ENCODE measurements around the gene SND1.
A peak's percentile ranks its signal among the peaks of the same experiment; 100 is the strongest.
"Not testable (repeated sequence)": the region's sequence is repeated elsewhere in the genome, so short reads cannot be mapped to it uniquely, and the experiment has no call there.

SND1 gene

GRCh38 chr7:127895814-127896280, 243.9 kb downstream of the SND1 start:
- no peak for DNase-seq

DNA sequence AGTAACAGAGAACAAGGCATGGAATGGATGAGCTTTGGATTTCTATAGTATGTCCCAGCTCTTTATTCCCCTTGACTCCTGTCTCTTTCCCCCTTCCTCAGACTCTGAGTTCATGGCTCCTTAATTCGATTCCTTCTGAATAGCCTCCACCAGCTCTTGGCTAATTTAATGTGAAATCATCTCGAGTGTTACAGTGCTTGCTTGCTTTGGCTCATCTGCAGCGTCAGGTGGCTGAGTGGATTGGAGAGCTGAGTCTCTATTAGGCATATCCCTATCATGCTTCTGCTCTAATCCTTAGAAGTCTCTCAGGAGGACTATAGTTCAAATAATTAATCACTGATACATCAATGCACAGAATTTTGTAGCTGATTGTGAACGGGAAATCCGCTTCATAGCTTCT, 244.7 kb downstream of the SND1 start:
- no peak for DNase-seq

GRCh38 chr7:127897704-127898454, 245.9 kb downstream of the SND1 start:
- no peak for DNase-seq

- DNase-seq = no peak
These were observed 247.4 kb downstream of the SND1 start for GRCh38 chr7:127899411-127899810.

DNA sequence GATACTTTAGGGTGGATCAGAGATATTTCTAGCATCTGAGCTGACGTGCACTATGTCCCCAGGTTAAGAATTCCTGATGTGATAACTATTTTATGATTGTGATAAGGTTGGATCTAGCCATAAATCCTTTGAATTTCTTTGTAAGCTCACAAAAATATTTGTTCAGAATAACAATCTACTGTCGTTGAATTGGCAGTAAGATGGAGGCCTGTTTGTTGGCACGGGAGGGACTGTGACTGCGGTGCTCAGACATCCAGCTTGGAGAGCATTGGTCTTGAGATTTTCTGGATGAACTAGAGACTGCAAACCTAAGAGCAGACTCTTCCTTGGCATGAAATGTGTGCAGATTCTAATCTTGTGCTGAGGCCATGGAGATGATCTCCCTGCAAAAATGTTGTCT, 248.1 kb downstream of the SND1 start:
- no peak for DNase-seq

GRCh38 chr7:127900732-127901685, 249.0 kb downstream of the SND1 start:
- peak; percentile 68 for DNase-seq

DNA sequence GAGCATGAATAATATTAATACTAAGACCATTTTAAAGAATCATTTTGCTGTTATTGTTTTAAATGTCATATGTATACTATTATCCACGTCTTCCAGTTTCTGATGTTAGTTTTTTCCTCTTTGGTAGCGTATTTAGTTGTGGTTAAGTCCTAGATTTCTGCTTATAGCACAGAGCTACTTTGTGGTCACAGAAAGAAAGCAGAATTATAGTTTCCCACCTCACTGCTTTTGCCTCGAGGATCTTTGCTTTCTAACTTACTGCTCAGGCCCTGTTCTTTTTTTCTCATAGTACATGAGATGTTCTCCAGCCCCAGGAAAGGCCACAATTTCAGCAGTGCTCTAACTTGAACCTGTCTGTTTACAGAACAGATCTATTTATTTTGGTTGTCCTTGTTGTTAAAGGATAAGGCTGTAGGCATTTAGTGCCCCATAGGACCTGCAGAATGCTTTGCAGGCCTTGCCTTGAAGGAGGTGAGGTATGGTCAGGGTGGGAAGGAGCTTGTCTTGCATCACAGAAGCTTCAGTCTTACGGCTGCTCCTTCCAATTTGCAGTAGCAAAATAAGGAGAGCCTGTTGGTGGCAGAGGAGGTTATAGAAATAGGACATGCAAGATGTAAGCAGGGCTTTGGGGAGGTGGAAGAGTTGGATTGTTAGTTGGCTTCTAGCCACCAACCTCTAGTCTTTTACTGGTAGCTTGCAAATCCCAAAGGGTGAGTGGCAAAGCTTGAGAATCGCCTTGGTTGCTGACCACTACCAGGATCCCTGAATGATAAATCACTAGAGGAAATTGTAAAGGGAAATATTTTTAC, 250.1 kb downstream of the SND1 start:
- no peak for DNase-seq

DNA sequence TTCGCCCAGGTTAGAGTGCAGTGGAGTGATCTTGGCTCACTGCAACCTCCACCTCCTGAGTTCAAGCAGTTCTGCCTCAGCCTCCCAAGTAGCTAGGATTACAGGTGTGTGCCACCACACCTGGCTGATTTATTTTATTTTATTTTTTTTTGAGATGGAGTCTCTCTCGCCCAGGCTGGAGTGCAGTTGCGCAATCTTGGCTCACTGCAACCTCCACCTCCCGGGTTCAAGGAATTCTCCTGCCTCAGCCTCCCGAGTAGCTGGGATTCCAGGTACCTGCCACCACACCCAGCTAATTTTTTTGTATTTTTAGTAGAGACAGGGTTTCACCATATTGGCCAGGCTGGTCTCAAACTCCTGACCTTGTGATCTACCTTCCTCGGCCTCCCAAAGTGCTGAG, 250.8 kb downstream of the SND1 start:
- DNase-seq = not testable (repeated sequence)

DNA sequence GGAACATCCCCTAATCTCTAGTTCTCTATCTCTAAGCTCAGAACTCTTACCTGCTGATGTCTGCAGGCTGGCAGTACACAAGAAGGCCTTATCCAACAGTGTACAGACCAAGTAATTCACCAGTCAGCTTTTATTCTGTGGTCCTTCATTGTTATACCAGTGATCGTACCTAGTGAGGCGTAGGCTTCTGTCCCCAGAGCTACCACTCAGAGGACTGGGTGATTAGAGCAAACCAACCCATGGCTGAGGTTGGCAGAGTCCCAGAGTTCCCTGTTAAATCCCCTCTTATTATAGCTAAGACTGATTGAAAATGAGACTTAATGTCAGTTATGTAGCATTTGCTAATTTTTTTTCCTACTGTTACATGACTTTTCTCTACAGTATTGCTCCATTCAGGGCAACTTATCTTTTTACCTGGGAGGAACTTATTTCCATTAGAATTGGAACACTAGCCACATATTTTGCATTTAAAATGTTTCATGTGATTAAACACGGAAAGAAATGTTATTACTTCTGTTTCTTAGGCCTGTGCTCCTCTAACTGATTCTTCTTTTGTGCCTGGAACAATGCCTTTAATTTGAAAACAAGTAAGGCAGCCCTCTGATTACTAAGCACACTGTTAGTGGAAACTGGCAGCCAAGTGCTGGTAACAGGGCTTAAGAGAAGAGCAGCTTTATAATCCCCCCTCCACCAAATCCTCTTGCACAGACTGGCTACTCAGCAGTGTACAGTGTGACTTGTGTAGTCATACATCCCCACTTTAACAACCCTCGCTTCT, 252.1 kb downstream of the SND1 start:
- no peak for DNase-seq

DNA sequence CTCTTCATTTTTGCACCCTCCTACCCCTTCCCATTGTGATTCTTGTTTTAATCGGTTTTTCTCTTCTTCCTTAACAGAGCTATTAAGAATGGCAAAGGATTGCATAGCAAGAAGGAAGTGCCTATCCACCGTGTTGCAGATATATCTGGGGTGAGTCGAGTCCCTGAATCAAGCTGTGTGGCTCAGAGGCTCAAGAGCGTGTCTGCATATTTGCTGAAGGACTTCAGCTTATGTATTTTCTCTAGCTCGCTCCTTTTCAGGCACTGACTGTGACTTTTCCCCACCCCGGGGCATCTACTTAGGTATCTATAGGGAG, 252.6 kb downstream of the SND1 start:
- peak; percentile 67 for DNase-seq

- DNase-seq = no peak
These were observed 253.0 kb downstream of the SND1 start for GRCh38 chr7:127905021-127905420.

DNA sequence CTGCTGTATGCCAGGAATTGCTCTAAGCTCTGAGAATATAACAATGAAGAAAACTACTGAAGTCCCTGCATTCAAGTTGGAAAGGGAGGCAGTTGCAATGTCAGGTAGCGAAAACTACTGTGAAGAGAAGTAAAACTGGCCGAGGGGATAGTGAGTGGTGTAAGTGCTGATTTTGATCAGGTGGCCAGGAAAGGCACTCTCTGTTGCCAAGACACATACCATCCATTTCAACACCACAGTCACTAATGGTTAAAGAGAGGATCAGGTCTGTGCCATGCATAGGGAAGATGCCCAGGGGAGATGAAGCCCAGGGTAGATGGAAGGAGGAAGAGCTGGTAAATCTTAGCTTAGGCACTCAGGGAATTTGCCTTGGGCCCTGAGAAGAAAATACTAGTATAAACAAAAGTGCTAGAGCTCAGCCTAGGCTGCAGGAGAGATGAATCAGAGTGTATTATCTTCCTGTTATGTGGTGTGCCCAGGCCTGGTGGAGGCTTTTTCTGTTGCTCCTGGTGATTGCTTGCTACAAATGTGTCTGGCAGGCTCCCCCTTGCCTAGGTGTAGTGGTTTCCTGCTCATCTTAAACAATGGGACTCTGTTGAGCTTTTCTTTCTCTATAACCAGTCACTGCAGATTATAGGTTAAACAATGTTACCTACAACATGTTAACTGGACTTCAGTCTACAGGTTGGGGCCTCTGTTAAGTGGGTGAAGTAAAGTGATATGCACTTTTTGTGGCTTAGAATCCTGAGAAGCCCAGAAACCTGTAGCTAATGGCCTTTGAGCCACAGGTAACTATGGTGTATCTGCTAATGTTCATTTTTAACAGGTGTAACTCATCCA, 253.7 kb downstream of the SND1 start:
- DNase-seq = peak; percentile 96

DNA sequence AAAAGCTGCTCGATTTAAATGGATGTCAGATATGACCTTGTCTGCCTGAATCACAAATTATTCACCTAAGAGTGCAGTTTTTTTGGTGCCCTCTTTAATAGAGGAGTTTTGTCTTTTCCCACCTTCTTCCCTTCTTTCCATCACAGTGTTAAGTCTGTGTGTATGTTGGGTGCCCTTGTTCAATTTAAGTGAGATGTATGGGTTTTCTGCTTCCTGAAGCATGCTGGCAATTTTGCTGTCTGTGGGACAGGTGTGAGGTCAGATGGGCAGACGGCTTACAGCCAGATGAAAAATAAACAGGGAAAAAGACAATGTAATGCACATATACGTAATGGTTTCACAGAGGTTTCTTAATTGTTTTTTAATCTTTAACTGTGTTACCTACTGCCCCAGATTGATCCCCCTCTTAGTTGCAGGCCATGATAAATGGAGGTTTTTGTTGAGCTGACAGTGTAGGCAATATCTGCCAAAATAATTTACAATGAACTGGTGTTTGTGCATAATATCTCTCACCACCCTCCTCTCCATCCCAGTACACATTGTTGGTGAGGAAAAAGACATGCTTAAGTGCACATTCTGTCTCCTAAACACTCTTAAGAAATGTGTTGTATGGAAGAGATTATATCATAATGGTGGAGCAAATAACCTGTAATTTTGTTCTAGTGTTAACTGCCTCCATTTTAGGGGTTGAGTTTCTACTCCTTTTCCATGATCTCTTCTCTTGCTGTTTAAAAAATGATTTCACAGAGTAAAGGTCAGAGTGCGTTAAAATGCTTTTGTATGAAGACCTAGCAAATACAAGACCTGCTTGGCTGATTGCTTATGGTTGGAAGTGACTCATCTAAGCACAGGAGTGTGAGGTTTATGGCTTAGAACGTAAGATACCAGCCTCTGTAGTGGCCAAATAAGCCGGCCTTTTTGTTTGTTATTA, 255.4 kb downstream of the SND1 start:
- DNase-seq = no peak

GRCh38 chr7:127908430-127909258, 256.6 kb downstream of the SND1 start:
- DNase-seq = no peak

DNA sequence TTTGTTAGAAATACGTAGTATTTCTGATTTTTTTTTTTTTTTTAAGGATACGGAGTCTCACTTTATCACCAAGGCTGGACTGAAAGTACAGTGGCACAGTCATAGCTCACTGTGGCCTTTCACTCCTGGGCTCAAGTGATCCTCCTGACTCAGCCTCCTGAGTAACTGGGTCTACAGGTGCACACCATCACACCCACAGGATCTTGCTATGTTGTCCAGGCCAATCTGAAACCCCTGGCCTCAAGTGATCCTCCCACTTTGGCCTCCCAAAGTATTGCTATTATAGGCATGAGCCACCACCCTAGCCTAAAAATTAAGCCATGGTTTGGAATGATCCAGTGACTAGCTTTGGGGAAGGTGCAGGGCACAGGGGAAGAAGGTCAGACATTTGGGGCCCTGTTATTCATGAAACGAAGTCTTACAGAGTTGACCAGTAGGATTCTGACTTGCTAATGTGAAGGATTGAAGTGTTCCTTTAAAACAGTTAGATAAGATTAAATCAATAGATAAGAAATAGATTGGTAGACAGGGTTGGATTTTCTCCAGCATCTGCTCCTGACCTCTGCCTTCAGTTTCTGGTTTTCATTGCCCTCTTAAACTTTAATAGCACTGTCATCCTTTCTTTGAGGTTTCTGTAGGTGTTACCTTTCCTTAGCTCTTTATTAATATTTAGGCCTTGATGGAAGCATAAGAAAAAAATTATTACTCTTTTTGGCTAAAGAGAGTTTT, 257.6 kb downstream of the SND1 start:
- no peak for DNase-seq

DNA sequence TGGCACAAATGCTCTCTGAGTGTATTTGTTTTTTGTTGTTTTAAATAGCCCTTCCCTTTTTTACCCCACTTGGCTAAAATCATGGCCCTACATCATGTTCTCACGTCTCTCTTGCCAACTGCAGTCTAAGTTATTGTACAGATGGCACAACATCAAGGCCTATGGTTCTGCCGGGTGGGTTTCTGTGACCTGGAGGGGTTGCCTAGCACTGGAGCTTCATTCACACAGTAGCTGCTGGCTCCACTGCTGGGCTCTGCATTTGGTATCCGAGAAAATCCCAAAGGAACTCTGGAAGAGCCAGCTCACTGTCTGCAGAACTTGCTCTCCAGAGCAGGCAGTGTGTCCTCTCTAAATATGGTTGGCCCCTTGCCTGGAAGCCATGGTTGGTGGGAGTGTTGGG, 258.7 kb downstream of the SND1 start:
- no peak for DNase-seq

DNA sequence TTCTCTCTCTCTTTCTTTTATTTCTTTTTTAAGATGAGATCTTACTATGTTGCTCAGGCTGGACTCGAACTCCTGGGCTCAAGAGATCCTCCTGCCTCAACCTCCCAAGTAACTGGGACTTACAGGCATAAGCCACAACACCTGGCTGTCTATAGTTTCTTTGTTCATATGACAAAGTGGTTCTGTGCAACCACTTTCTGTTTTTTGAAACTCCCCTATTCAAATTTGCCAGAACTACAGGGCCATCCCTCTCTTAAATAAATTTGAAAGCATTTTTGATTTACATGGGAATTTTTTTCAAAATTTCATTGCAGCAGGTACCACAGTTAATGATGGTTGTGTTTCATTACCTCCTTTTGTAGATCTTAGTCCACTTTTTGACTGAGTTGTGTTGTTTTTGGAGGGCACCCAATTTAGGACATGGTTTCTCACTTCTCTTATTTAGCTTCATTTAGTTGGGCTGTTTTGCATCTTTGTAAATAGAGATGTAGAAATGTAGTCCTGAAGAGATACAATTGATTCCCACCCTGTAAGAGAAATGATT, 260.0 kb downstream of the SND1 start:
- DNase-seq = no peak

- no peak for DNase-seq
These were observed 260.9 kb downstream of the SND1 start for GRCh38 chr7:127912901-127913300.
